Measurements from ENCODE around the gene ZKSCAN8. TPM values are rescaled to one million over a fixed set of nuclear protein-coding genes. Genes with fewer than 3 reads are reported as not detected.

The ZKSCAN8 gene
- total and polyA plus RNA-seq, 2 donors (not counting 1 experiment from before 2014, with no cell fraction given), result 10.9 to 52.8 TPM

GRCh38 chr6:28208111-28208659, 66.5 kb downstream of the ZKSCAN8 start:
- Mint-ChIP-seq H3K27ac (no peak overlapping the region), H3K4me1 (peaks cover 28% of the 10 kb centered on the region), H3K9me3 (ENCODE audit: insufficient read depth) (no peaks in the 10 kb centered on the region), H3K4me3 (peak overlapping the region; percentile 59), H3K27me3 (peaks cover 88% of the 10 kb centered on the region)
- Histone ChIP-seq H3K79me2 (ENCODE audit: control insufficient read depth, insufficient read depth, low read length) (no peaks in the 10 kb centered on the region), H2AFZ (ENCODE audit: insufficient read depth, low read depth, low read length, poor library complexity, severe bottlenecking) (peak overlapping the region; percentile 17), H3K9me3 (ENCODE audit: control extremely low read depth in 1 of 3, control insufficient read depth in 2 of 3, insufficient read depth in 1 of 3, low read length in 2 of 3) (peaks cover 6 to 43% (median 20%) of the 10 kb centered on the region in 3 donors), H3K27ac (ENCODE audit: low read length in 2 of 2) (no peak overlapping the region), H3K9ac (ENCODE audit: low read length) (peak overlapping the region; percentile 33), H3K4me3 (ENCODE audit: control extremely low read depth in 1 of 5, extremely low read depth in 1 of 5, insufficient read depth in 1 of 5, low read depth in 2 of 5, low read length in 4 of 5) (peak overlapping the region in 1 of 5 experiments; percentile 44), H3K36me3 (replicated peaks in 1 of 2; ENCODE audit: control extremely low read depth in 1 of 2, control insufficient read depth in 1 of 2, extremely low read depth in 1 of 2, insufficient read depth in 2 of 2, low read length in 1 of 2) (no peaks in the 10 kb centered on the region), H4K20me1 (ENCODE audit: control insufficient read depth, insufficient read depth, low read length, poor library complexity, severe bottlenecking) (no peaks in the 10 kb centered on the region), H3K4me2 (replicated peaks; ENCODE audit: low read depth, low read length, poor library complexity, severe bottlenecking) (peak overlapping the region; percentile 64), H3K4me1 (ENCODE audit: control insufficient read depth in 2 of 2, insufficient read depth in 2 of 2, low read length in 2 of 2) (peaks cover 28 to 39% of the 10 kb centered on the region in 2 donors), H3K27me3 (replicated peaks in 1 of 4; ENCODE audit: control extremely low read depth in 1 of 4, control insufficient read depth in 3 of 4, insufficient read depth in 4 of 4, low read length in 3 of 4) (peaks cover 4 to 88% (median 72%) of the 10 kb centered on the region in 4 experiments)
- CTCF ChIA-PET, result no interaction called here
- POLR2A ChIA-PET, result no interaction called here
- 9% methylated on average over 14 of the region's 23 CpGs for WGBS (ENCODE audit: insufficient coverage)
- peak; percentile 30 for DNase-seq
- no peak for ATAC-seq (ENCODE audit: low read depth)
- TF ChIP-seq EZH2 (IDR thresholded peaks at IDR 0.05; ENCODE audit: borderline replicate concordance, insufficient read depth, low read depth, low read length, poor library complexity, severe bottlenecking), result no peak
- no peak for TF ChIP-seq CTCF (IDR thresholded peaks at IDR 0.05)
- intact Hi-C loops (cut with micrococcal nuclease), result no loop called here

Other genes starting within 250 kb of the ZKSCAN8 start
- not detected in 2 replicates for gene OR2B2, start 229.5 kb upstream of the ZKSCAN8 start, total RNA-seq
- gene OR2B2, start 229.5 kb upstream of the ZKSCAN8 start, polyA plus RNA-seq, result not detected in 2 replicates
- not detected in 2 replicates for gene OR2B6, start 184.6 kb upstream of the ZKSCAN8 start, total RNA-seq
- gene OR2B6, start 184.6 kb upstream of the ZKSCAN8 start, polyA plus RNA-seq, result not detected in 2 replicates
- gene ZNF165, start 61.3 kb upstream of the ZKSCAN8 start, total RNA-seq, result 4.2 and 4.7 TPM in 2 replicates
- 3.5 and 9.2 TPM in 2 replicates for gene ZNF165, start 61.3 kb upstream of the ZKSCAN8 start, polyA plus RNA-seq
- gene ZSCAN16, start 17.3 kb upstream of the ZKSCAN8 start, total RNA-seq, result 15.4 and 15.8 TPM in 2 replicates
- 3.0 and 5.4 TPM in 2 replicates for gene ZSCAN16, start 17.3 kb upstream of the ZKSCAN8 start, polyA plus RNA-seq
- 29.8 and 32.0 TPM in 2 replicates for gene ZSCAN9, start 83.4 kb downstream of the ZKSCAN8 start, total RNA-seq
- gene ZSCAN9, start 83.4 kb downstream of the ZKSCAN8 start, polyA plus RNA-seq, result 10.3 and 14.7 TPM in 2 replicates
- gene ZKSCAN4, start 110.4 kb downstream of the ZKSCAN8 start, total RNA-seq, result 10.9 and 12.1 TPM in 2 replicates
- 2.6 and 3.0 TPM in 2 replicates for gene ZKSCAN4, start 110.4 kb downstream of the ZKSCAN8 start, polyA plus RNA-seq
- gene NKAPL, start 117.4 kb downstream of the ZKSCAN8 start, total RNA-seq, result 0.52 and 0.66 TPM in 2 replicates
- not detected in 2 replicates for gene NKAPL, start 117.4 kb downstream of the ZKSCAN8 start, polyA plus RNA-seq
- 29.3 and 31.8 TPM in 2 replicates for gene ZSCAN26, start 125.3 kb downstream of the ZKSCAN8 start, total RNA-seq
- gene ZSCAN26, start 125.3 kb downstream of the ZKSCAN8 start, polyA plus RNA-seq, result 11.9 and 17.9 TPM in 2 replicates
- 1.8 and 2.4 TPM in 2 replicates for gene PGBD1, start 139.7 kb downstream of the ZKSCAN8 start, total RNA-seq
- gene PGBD1, start 139.7 kb downstream of the ZKSCAN8 start, polyA plus RNA-seq, result 0.55 and 1.2 TPM in 2 replicates
- 2.9 and 4.6 TPM in 2 replicates for gene ZSCAN31, start 194.3 kb downstream of the ZKSCAN8 start, total RNA-seq
- 1.9 and 3.1 TPM in 2 replicates for gene ZSCAN31, start 194.3 kb downstream of the ZKSCAN8 start, polyA plus RNA-seq
- gene ZKSCAN3, start 208.1 kb downstream of the ZKSCAN8 start, total RNA-seq, result 11.0 and 11.9 TPM in 2 replicates
- gene ZKSCAN3, start 208.1 kb downstream of the ZKSCAN8 start, polyA plus RNA-seq, result 3.6 and 4.0 TPM in 2 replicates